Suprapubic skin (tissue), 4 donors: ENCODE data around the gene SLC13A4.

Experiments
- POLR2A ChIP-seq, 2 donors: fragments of 450-650 bp; IDR thresholded peaks; one replicate each; pipeline ENCODE4 v1.6.1; 2017; ENCODE audit warnings: antibody characterized with exemption in 2 of 2, mild to moderate bottlenecking in 2 of 2, moderate library complexity in 2 of 2
- POLR2AphosphoS5 ChIP-seq, 3 donors: sonication (generic); formaldehyde crosslinking; IDR thresholded peaks; one replicate each; pipeline ENCODE4 v1.6.1; 2017; ENCODE audit warnings: antibody characterized with exemption in 3 of 3
- TF ChIP-seq, protein P1 (sequence below), 2 donors: fragments of 200-600 bp in 1 of 2; fragments of 450-650 bp in 1 of 2; sonication (generic) in 1 of 2; IDR thresholded peaks; one replicate each; pipeline ENCODE4 v1.5.1; 2016 to 2019; ENCODE audit warnings: antibody characterized with exemption in 2 of 2, mild to moderate bottlenecking in 1 of 2, moderate library complexity in 1 of 2

DNA sequence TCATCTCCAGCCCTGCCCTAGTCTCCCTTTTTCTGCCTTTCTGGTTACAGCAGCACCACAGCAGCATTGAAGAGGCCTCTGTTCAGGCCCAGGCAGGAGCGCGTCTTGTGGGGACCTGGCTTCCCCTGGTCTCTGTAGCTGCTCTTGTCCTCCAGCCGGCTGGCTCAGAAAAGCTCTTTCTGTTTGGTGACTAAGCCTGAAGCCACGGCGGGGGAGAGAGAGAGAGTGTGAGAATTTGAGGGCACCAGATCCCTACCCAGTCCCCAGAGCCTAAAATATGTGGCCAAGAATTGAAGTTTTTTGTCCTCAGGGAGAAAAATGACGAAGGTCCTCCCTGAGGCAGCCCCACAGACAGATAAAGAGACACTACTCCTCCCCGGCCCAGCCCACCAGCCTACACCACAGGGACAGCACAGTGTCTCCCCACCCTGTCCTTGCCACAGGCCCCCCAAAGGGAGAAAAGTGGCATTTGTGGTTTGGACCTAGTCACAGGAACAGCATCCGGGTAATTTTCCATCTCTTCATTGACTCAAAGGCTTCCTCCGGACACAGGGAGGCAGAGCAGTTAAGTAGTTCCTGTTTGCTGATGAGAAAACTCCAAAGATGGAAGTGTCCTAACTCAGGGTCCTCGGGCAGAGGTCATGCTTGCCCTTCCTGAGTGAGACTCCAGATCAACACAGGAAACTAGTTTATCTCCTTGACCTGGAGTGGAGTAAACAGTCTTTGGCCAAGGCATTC is 33.9 kb upstream of the SLC13A4 start:
- TF ChIP-seq, protein P1, sequence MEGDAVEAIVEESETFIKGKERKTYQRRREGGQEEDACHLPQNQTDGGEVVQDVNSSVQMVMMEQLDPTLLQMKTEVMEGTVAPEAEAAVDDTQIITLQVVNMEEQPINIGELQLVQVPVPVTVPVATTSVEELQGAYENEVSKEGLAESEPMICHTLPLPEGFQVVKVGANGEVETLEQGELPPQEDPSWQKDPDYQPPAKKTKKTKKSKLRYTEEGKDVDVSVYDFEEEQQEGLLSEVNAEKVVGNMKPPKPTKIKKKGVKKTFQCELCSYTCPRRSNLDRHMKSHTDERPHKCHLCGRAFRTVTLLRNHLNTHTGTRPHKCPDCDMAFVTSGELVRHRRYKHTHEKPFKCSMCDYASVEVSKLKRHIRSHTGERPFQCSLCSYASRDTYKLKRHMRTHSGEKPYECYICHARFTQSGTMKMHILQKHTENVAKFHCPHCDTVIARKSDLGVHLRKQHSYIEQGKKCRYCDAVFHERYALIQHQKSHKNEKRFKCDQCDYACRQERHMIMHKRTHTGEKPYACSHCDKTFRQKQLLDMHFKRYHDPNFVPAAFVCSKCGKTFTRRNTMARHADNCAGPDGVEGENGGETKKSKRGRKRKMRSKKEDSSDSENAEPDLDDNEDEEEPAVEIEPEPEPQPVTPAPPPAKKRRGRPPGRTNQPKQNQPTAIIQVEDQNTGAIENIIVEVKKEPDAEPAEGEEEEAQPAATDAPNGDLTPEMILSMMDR (IDR thresholded peaks at IDR 0.05), result no peak
- no peak for TF ChIP-seq POLR2A (IDR thresholded peaks at IDR 0.05)
- no peak for TF ChIP-seq POLR2AphosphoS5 (IDR thresholded peaks at IDR 0.05)
